Kidney (tissue), 14 donors: ENCODE measurements around the gene H2BK1. TPM values are rescaled to one million over a fixed set of nuclear protein-coding genes. Genes with fewer than 3 reads are reported as not detected.

Experiments used
- DNase-seq, 5 donors: peaks; one replicate each; pipeline ENCODE4 v3.0.0-alpha.2; 2013 to 2020
- FAIRE-seq: peaks from 2 replicates; lab custom pipeline; 2012; peaks lifted over from hg19 to GRCh38; lab: Jason Lieb, UNC
- H3K27ac ChIP-seq, 2 donors: one replicate each; pipeline ENCODE4 v1.7.0; 2013; ENCODE audit warnings: low read depth in 2 of 2, low read length in 2 of 2, inconsistent platforms in 1 of 2
- H3K27me3 ChIP-seq: one replicate; pipeline ENCODE4 v1.7.1; 2013; ENCODE audit warnings: low read length, inconsistent platforms; ENCODE audit not compliant: control insufficient read depth, insufficient read depth
- H3K36me3 ChIP-seq, 3 donors: one replicate each; pipeline versions ENCODE4 v1.7.0 to v1.7.1; 2013; ENCODE audit warnings: low read length in 3 of 3, control low read depth in 1 of 3, inconsistent platforms in 1 of 3; ENCODE audit not compliant: insufficient read depth in 3 of 3, control insufficient read depth in 2 of 3
- H3K4me1 ChIP-seq, 3 donors: one replicate each; pipeline versions ENCODE4 v1.7.0 to v1.7.1; 2013; ENCODE audit warnings: low read length in 3 of 3, inconsistent platforms in 1 of 3, low read depth in 1 of 3; ENCODE audit not compliant: control insufficient read depth in 2 of 3, insufficient read depth in 2 of 3
- H3K4me3 ChIP-seq, 3 donors: one replicate each; pipeline versions ENCODE4 v1.7.0 to v1.8.1; 2013; ENCODE audit warnings: low read length in 3 of 3, control low read depth in 1 of 3, inconsistent platforms in 1 of 3
- H3K9ac ChIP-seq, 3 donors: one replicate each; pipeline versions ENCODE4 v1.7.0 to v1.7.1; 2013; ENCODE audit warnings: low read length in 3 of 3, control low read depth in 1 of 3, inconsistent platforms in 1 of 3
- H3K9me3 ChIP-seq, 3 donors: one replicate each; pipeline versions ENCODE4 v1.7.0 to v1.7.1; 2013; ENCODE audit warnings: low read length in 3 of 3, control low read depth in 1 of 3, inconsistent platforms in 1 of 3; ENCODE audit not compliant: control insufficient read depth in 2 of 3, insufficient read depth in 1 of 3
- CTCF ChIP-seq: IDR thresholded peaks from 3 replicates; pipeline ENCODE4 v1.5.1; 2012; ENCODE audit warnings: mild to moderate bottlenecking, moderate library complexity, borderline replicate concordance; ENCODE audit not compliant: insufficient read depth; ENCODE audit errors: extremely low read depth
- intact Hi-C: fragments of 100-400 bp; cut with DNase I; formaldehyde crosslinking; loops from one replicate; pipeline ENCODE4 v1.11.1; 2022
- polyA plus RNA-seq: library from polyadenylated mRNA; stranded (reverse); fragments of 350-450 nt; fragmentation: Illumina TruSeq; extraction: RNeasy Lipid Tissue Mini Kit (QIAGEN cat#74804); gene quantifications from one replicate; pipeline ENCODE4 v1.2.3, GENCODE V29; 2014; ENCODE audit warnings: low read depth, low replicate concordance; ENCODE audit not compliant: insufficient read depth
- total RNA-seq: library from RNA; stranded (reverse); fragmentation: NEBNext Ultra II Directional; extraction: Animal tissue kit (Norgen Biotek cat#: 25700); gene quantifications from one replicate; pipeline ENCODE4 v1.2.1, GENCODE V29; 2021
- donor health status: control.
- donor health status: control.
- donor health status: control.
- donor health status: control.
- donor health status: control.
- donor health status: DM: yes; HTN: yes; CAD: no.
- donor health status: Normal renal cell carcinoma (clear cell type).

H2BK1 gene
- total and polyA plus RNA-seq, 2 donors from 2014 or later: not detected

GRCh38 chr7:151240942-151241754 is 30.9 kb upstream of the H2BK1 start:
- Histone ChIP-seq H3K27ac (no peak overlapping the region), H3K9ac (no peak overlapping the region), H3K4me3 (no peak overlapping the region), H3K4me1 (peaks cover 0 to 21% (median 7%) of the 10 kb centered on the region in 3 donors), H3K9me3 (no peaks in the 10 kb centered on the region), H3K36me3 (peaks cover 2 to 11% (median 6%) of the 10 kb centered on the region in 3 donors), H3K27me3 (no peaks in the 10 kb centered on the region)
- DNase-seq: no peak
- TF ChIP-seq CTCF: no peak
- no peak for FAIRE-seq
- intact Hi-C loops: loop anchor here (10.0 kb wide), 1 partner anchor 64 kb away; no protein-coding TSS in a partner anchor

DNA sequence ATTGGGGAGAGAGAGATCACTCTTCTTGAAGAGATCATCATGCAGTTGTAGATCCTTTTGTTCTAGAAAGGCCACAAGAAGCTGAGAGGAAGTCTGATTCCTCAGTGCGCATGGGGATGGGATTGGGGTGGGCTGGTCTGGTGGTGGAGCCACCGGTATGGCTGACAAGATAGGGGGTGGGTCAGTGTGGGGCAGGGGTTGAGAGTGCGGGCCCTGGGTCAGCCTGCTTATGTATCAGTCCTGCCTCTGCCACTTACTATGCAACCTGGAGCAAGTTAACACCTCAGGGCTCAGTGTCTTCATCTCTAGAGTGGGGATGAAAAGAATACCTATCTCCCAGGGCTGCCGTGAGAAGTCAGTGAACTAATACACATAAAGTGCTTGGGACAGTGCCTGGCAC is 30.2 kb upstream of the H2BK1 start:
- Histone ChIP-seq H3K4me3 (no peak overlapping the region), H3K4me1 (peaks cover 0 to 18% (median 7%) of the 10 kb centered on the region in 3 donors), H3K36me3 (peaks cover 2 to 12% (median 7%) of the 10 kb centered on the region in 3 donors), H3K9ac (no peak overlapping the region), H3K27ac (no peak overlapping the region), H3K27me3 (no peaks in the 10 kb centered on the region), H3K9me3 (no peaks in the 10 kb centered on the region)
- no peak for FAIRE-seq
- no peak for TF ChIP-seq CTCF
- DNase-seq: no peak
- intact Hi-C loops: loop anchor here (10.0 kb wide), 1 partner anchor 64 kb away; no protein-coding TSS in a partner anchor

GRCh38 chr7:151239837-151240459 is 29.7 kb upstream of the H2BK1 start:
- no peak overlapping the region for H3K27ac ChIP-seq
- H3K9me3 ChIP-seq: no peaks in the 10 kb centered on the region
- H3K27me3 ChIP-seq: no peaks in the 10 kb centered on the region
- peaks cover 2 to 15% (median 7%) of the 10 kb centered on the region in 3 donors for H3K36me3 ChIP-seq
- no peak for TF ChIP-seq CTCF
- intact Hi-C loops: loop anchor here (10.0 kb wide), 1 partner anchor 65 kb away; no protein-coding TSS in a partner anchor
- H3K9ac ChIP-seq: no peak overlapping the region
- H3K4me3 ChIP-seq: no peak overlapping the region
- no peak for FAIRE-seq
- no peak for DNase-seq
- H3K4me1 ChIP-seq: peaks cover 0 to 13% (median 5%) of the 10 kb centered on the region in 3 donors
